IPS DF 4.7 (cell line): ENCODE results near the gene DDX6.

Experiments
- DNase-seq: peaks from one replicate; pipeline ENCODE4 v3.0.0-alpha.2; 2013; ENCODE audit warnings: low spot score; ENCODE audit errors: extremely low read depth

Gene DDX6

GRCh38 chr11:118705111-118705741 lies 85.7 kb downstream of the DDX6 start:
- DNase-seq, result no peak

- no peak for DNase-seq
Measured at GRCh38 chr11:118703563-118704106, 87.3 kb downstream of the DDX6 start.

GRCh38 chr11:118699506-118700220 lies 91.3 kb downstream of the DDX6 start:
- no peak for DNase-seq
